ENCODE data around the gene RAD23A.
"Not testable (repeated sequence)": the region's sequence is repeated elsewhere in the genome, so short reads cannot be mapped to it uniquely, and the experiment has no call there.

The RAD23A gene

GRCh38 chr19:12973236-12973635 lies 27.6 kb downstream of the RAD23A start:
- H3K9ac ChIP-seq = no peak overlapping the region
- no peaks in the 10 kb centered on the region for H4K20me1 ChIP-seq (ENCODE audit: insufficient read depth)
- H2AFZ ChIP-seq (ENCODE audit: low read depth) = no peak overlapping the region
- no peaks in the 10 kb centered on the region for H3K36me3 ChIP-seq (ENCODE audit: insufficient read depth)
- H3K4me3 ChIP-seq (IDR thresholded peaks at IDR 0.05; ENCODE audit: insufficient read depth, low read depth, low read length) = no peak overlapping the region
- H3K79me2 ChIP-seq (ENCODE audit: insufficient read depth, low read depth) = no peaks in the 10 kb centered on the region
- H3K4me2 ChIP-seq = no peak overlapping the region
- peaks cover 14% of the 10 kb centered on the region for H3K4me1 ChIP-seq (ENCODE audit: low read depth, poor library complexity, severe bottlenecking)
- TF ChIP-seq CTCF (conservative IDR thresholded peaks at IDR 0.05; ENCODE audit: low read depth, low read length) = no peak
- H3K27ac ChIP-seq = no peak overlapping the region
- no peaks in the 10 kb centered on the region for H3K27me3 ChIP-seq (ENCODE audit: insufficient read depth, low read depth)

- Histone ChIP-seq H3K4me1 (ENCODE audit: low read depth, poor library complexity, severe bottlenecking) (peaks cover 14% of the 10 kb centered on the region), H3K79me2 (ENCODE audit: insufficient read depth, low read depth) (no peaks in the 10 kb centered on the region), H3K27me3 (ENCODE audit: insufficient read depth, low read depth) (peaks cover 4% of the 10 kb centered on the region; the same call in 1 of the 2 replicates), H3K9ac (peak overlapping the region; percentile 22; the same call in 1 of the 2 replicates), H3K27ac (peak overlapping the region; percentile 13; the same call in 1 of the 2 replicates), H2AFZ (ENCODE audit: low read depth) (peak overlapping the region; percentile 38; the same call in 1 of the 2 replicates), H3K36me3 (ENCODE audit: insufficient read depth) (no peaks in the 10 kb centered on the region), H4K20me1 (ENCODE audit: insufficient read depth) (no peaks in the 10 kb centered on the region), H3K4me2 (peak overlapping the region; percentile 48), H3K4me3 (IDR thresholded peaks at IDR 0.05; ENCODE audit: insufficient read depth, low read depth, low read length) (no peak overlapping the region)
- TF ChIP-seq CTCF (conservative IDR thresholded peaks at IDR 0.05; ENCODE audit: low read depth, low read length) = no peak
Observed at GRCh38 chr19:12974301-12975220, 28.9 kb downstream of the RAD23A start.

- no peak overlapping the region for H2AFZ ChIP-seq (ENCODE audit: low read depth)
- no peaks in the 10 kb centered on the region for H4K20me1 ChIP-seq (ENCODE audit: insufficient read depth)
- H3K9ac ChIP-seq = no peak overlapping the region
- H3K27me3 ChIP-seq (ENCODE audit: insufficient read depth, low read depth) = peaks cover 11% of the 10 kb centered on the region; the same call in 1 of the 2 replicates
- no peak overlapping the region for H3K4me2 ChIP-seq
- no peak overlapping the region for H3K4me3 ChIP-seq (IDR thresholded peaks at IDR 0.05; ENCODE audit: insufficient read depth, low read depth, low read length)
- no peaks in the 10 kb centered on the region for H3K79me2 ChIP-seq (ENCODE audit: insufficient read depth, low read depth)
- H3K36me3 ChIP-seq (ENCODE audit: insufficient read depth) = no peaks in the 10 kb centered on the region
- no peak overlapping the region for H3K27ac ChIP-seq
- TF ChIP-seq CTCF (conservative IDR thresholded peaks at IDR 0.05; ENCODE audit: low read depth, low read length) = no peak
- peaks cover 14% of the 10 kb centered on the region for H3K4me1 ChIP-seq (ENCODE audit: low read depth, poor library complexity, severe bottlenecking)
Observed at GRCh38 chr19:12975221-12975741, 29.6 kb downstream of the RAD23A start.

- Histone ChIP-seq H3K4me1 (ENCODE audit: low read depth, poor library complexity, severe bottlenecking) (peaks cover 14% of the 10 kb centered on the region), H3K27me3 (ENCODE audit: insufficient read depth, low read depth) (peaks cover 20% of the 10 kb centered on the region)
- H3K4me3 ChIP-seq (IDR thresholded peaks at IDR 0.05; ENCODE audit: insufficient read depth, low read depth, low read length); H2AFZ ChIP-seq (ENCODE audit: low read depth); H3K9ac ChIP-seq; H3K4me2 ChIP-seq; H3K36me3 ChIP-seq (ENCODE audit: insufficient read depth); H3K27ac ChIP-seq; H4K20me1 ChIP-seq (ENCODE audit: insufficient read depth); H3K79me2 ChIP-seq (ENCODE audit: insufficient read depth, low read depth): not testable (repeated sequence)
Observed at GRCh38 chr19:12976109-12976508, 30.4 kb downstream of the RAD23A start.

- Histone ChIP-seq H3K4me2 (no peak overlapping the region), H3K9ac (no peak overlapping the region), H4K20me1 (ENCODE audit: insufficient read depth) (no peaks in the 10 kb centered on the region), H3K4me1 (ENCODE audit: low read depth, poor library complexity, severe bottlenecking) (peaks cover 15% of the 10 kb centered on the region), H3K79me2 (ENCODE audit: insufficient read depth, low read depth) (no peaks in the 10 kb centered on the region), H2AFZ (ENCODE audit: low read depth) (no peak overlapping the region), H3K4me3 (IDR thresholded peaks at IDR 0.05; ENCODE audit: insufficient read depth, low read depth, low read length) (no peak overlapping the region), H3K27me3 (ENCODE audit: insufficient read depth, low read depth) (peaks cover 40% of the 10 kb centered on the region), H3K36me3 (ENCODE audit: insufficient read depth) (no peaks in the 10 kb centered on the region), H3K27ac (no peak overlapping the region)
- no peak for TF ChIP-seq CTCF (conservative IDR thresholded peaks at IDR 0.05; ENCODE audit: low read depth, low read length)
Observed at GRCh38 chr19:12979974-12980373, 34.3 kb downstream of the RAD23A start.
